GM18519 (cell line): ENCODE measurements around the gene FOXD4L5.
"Not testable (repeated sequence)": the region's sequence is repeated elsewhere in the genome, so short reads cannot be mapped to it uniquely, and the experiment has no call there.

Experiments used
- ATAC-seq: cut with Tn5 transposase; IDR thresholded peaks from one replicate; pipeline ENCODE4 v1.9.1; 2021; ENCODE audit warnings: mild to moderate bottlenecking, moderate library complexity; ENCODE audit not compliant: unreplicated experiment, low FRiP score

The FOXD4L5 gene

GRCh38 chr9:65285109-65285508 lies at the start of gene FOXD4L5:
FOXD4L5 (minus strand) TSS chr9:65285209; CDS start chr9:65284377, 832 bp downstream.
- not testable (repeated sequence) for ATAC-seq

GRCh38 chr9:65283943-65284342 lies 1.1 kb downstream of the FOXD4L5 start:
- ATAC-seq = not testable (repeated sequence)

GRCh38 chr9:65282976-65283375 lies 2.0 kb downstream of the FOXD4L5 start:
- not testable (repeated sequence) for ATAC-seq
